K562 (cell line): ENCODE measurements around the gene CEND1. TPM values are rescaled to one million over a fixed set of nuclear protein-coding genes. Genes with fewer than 3 reads are reported as not detected.

ENCODE experiments used
- ARID1B ChIP-seq: fragments of 450-650 bp; IDR thresholded peaks from 2 replicates; pipeline ENCODE4 v1.6.1; 2016; ENCODE audit warnings: antibody characterized with exemption, mild to moderate bottlenecking, inconsistent platforms
- CBX3 ChIP-seq, 2 experiments: IDR thresholded peaks; 1 replicate in 1 of 2; 2 replicates in 1 of 2; pipeline ENCODE4 v1.6.1; 2012; ENCODE audit warnings: inconsistent platforms in 2 of 2, low read length in 2 of 2, borderline replicate concordance in 1 of 2, control low read depth in 1 of 2
- CREBBP ChIP-seq: IDR thresholded peaks from one replicate; pipeline ENCODE4 v1.6.1; 2012; ENCODE audit warnings: low read depth, mild to moderate bottlenecking, control low read depth, inconsistent platforms, low read length
- DDX20 ChIP-seq: fragments of 450-650 bp; IDR thresholded peaks from 2 replicates; pipeline ENCODE4 v1.6.1; 2016; ENCODE audit warnings: missing genetic modification characterization, low read depth, mild to moderate bottlenecking, missing compliant biosample characterization, moderate library complexity
- FOSL1 ChIP-seq: fragments of 200-800 bp; sonication (Bioruptor generic); conservative IDR thresholded peaks from 2 replicates; pipeline ENCODE4 v1.6.1; 2016; ENCODE audit warnings: missing genetic modification characterization, missing compliant biosample characterization
- GTF2E2 ChIP-seq: fragments of 200-800 bp; sonication (Bioruptor generic); IDR thresholded peaks from 2 replicates; pipeline ENCODE4 v1.6.1; 2016; ENCODE audit warnings: missing genetic modification characterization, missing compliant biosample characterization
- NRF1 ChIP-seq, 2 experiments: fragments of 450-650 bp; IDR thresholded peaks in 1 of 2; conservative IDR thresholded peaks in 1 of 2; 2 replicates each; pipeline ENCODE4 v1.6.1; 2014; ENCODE audit warnings: mild to moderate bottlenecking in 2 of 2
- OTX1 ChIP-seq: fragments of 450-650 bp; formaldehyde crosslinking; IDR thresholded peaks from 2 replicates; pipeline ENCODE4 v1.4.0; 2022; ENCODE audit warnings: mild to moderate bottlenecking
- POLR2AphosphoS2 ChIP-seq: IDR thresholded peaks from 2 replicates; pipeline ENCODE4 v1.6.1; 2012; ENCODE audit warnings: low read length, improper control_type of control experiment
- RBM34 ChIP-seq: fragments of 200-400 bp; formaldehyde crosslinking; IDR thresholded peaks from 2 replicates; pipeline ENCODE4 v1.6.1; 2018; ENCODE audit warnings: low read length, borderline replicate concordance; ENCODE audit not compliant: insufficient read depth
- RBM39 ChIP-seq: fragments of 200-400 bp; formaldehyde crosslinking; optimal IDR thresholded peaks from 2 replicates; pipeline ENCODE3; 2018; ENCODE audit warnings: low read depth, low read length
- SIN3B ChIP-seq: fragments of 450-650 bp; IDR thresholded peaks from 2 replicates; pipeline ENCODE4 v1.6.1; 2017; ENCODE audit warnings: low read depth, mild to moderate bottlenecking, moderate library complexity
- SMARCC2 ChIP-seq: fragments of 450-650 bp; IDR thresholded peaks from 2 replicates; pipeline ENCODE4 v1.6.1; 2017; ENCODE audit warnings: antibody characterized with exemption, moderate library complexity, mild to moderate bottlenecking, low read depth
- SREBF2 ChIP-seq: sonication (generic); formaldehyde crosslinking; IDR thresholded peaks from 2 replicates; pipeline ENCODE4 v1.4.0; 2020; ENCODE audit warnings: mild to moderate bottlenecking, missing genetic modification reagents
- WHSC1 ChIP-seq: IDR thresholded peaks from one replicate; pipeline ENCODE4 v1.6.1; 2012; ENCODE audit warnings: low read length, control low read depth, inconsistent platforms
- ZNF77 ChIP-seq: fragments of 250-450 bp; sonication (Bioruptor Pico); IDR thresholded peaks from 2 replicates; pipeline ENCODE4 v1.5.0; 2020
- polyA plus RNA-seq, 8 experiments: library from polyadenylated mRNA; depleted of rRNA in 4 of 8; stranded (reverse) in 5 of 8; unstranded in 3 of 8; fragments of >200 nt; fragmentation: Nextera tagmentation in 2 of 8; fragmentation: Illumina TruSeq in 1 of 8; extraction: Ambion mirVana in 2 of 8; extraction: Trizol in 1 of 8; gene quantifications; 2 replicates each; pipeline versions ENCODE4 v1.2.1 to v1.2.3, GENCODE V29; 2011 to 2014; ENCODE audit warnings: inconsistent platforms in 1 of 8, missing spikeins in 1 of 8
- total RNA-seq, 7 experiments: library from RNA; depleted of rRNA in 6 of 7; stranded (reverse); fragments of >200 nt in 6 of 7; fragmentation: Illumina TruSeq in 2 of 7; extraction: Trizol in 2 of 7; gene quantifications; 2 replicates each; pipeline versions ENCODE4 v1.2.1 to v1.2.3, GENCODE V29; 2011 to 2021; ENCODE audit warnings: low replicate concordance in 1 of 7
- TF ChIP-seq, protein P1 (sequence below): sonication (generic); formaldehyde crosslinking; IDR thresholded peaks from 2 replicates; pipeline ENCODE4 v1.8.1; 2022; ENCODE audit warnings: missing genetic modification reagents
- TF ChIP-seq, protein P2 (sequence below): IDR thresholded peaks from 2 replicates; pipeline ENCODE4 v1.6.1; 2016; ENCODE audit warnings: missing genetic modification characterization, missing compliant biosample characterization
- TF ChIP-seq, protein P3 (sequence below): sonication (generic); formaldehyde crosslinking; IDR thresholded peaks from 2 replicates; pipeline ENCODE4 v1.8.0; 2023; ENCODE audit warnings: mild to moderate bottlenecking, missing genetic modification reagents
- TF ChIP-seq, protein P4 (sequence below): sonication (generic); formaldehyde crosslinking; IDR thresholded peaks from 2 replicates; pipeline ENCODE4 v1.8.0; 2022; ENCODE audit warnings: missing genetic modification reagents, mild to moderate bottlenecking, borderline replicate concordance

CEND1 gene
- total and polyA plus RNA-seq, 9 of the 15 experiments (the other 6 are each of a cell fraction or from before 2014, with no cell fraction given): 0.13 to 0.18 (median 0.16) TPM; not detected in 6

DNA sequence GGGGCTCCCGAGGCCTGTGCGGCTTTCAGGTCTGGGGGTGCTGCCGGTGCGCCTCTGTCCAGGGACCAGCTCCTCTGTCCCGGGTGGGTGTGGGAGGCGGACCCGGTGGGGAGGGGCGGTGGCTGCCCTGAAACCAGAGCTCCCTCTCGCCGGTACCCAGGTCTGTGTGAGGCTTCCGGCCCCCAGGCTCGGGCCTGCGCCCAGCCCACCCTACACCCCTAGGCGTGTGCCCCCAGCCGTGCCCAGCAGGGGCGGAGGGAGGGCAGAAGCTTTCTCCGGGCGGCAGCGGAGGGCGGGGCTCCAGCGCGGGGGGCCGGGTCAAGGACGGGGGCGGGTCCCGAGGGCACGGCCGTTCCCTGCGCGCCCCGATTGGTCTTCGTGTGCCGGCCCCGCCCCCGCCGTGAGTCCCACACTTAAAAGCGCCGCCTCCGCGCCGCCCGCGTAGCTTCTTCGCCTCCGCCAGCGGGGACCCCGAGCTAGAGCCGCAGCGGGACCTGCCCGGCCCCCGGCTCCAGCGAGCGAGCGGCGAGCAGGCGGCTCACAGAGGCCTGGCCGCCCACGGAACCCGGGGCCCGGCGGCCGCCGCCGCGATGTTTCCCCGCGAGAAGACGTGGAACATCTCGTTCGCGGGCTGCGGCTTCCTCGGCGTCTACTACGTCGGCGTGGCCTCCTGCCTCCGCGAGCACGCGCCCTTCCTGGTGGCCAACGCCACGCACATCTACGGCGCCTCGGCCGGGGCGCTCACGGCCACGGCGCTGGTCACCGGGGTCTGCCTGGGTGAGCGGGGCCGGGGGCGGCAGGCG is 29.4 kb upstream of the CEND1 start (continued):
- TF ChIP-seq SIN3B: peak; percentile 74
- no peak for TF ChIP-seq FOSL1 (tag)
- TF ChIP-seq CBX3 (IDR thresholded peaks at IDR 0.05; ENCODE audit: borderline replicate concordance in 1 of 2, low read length in 2 of 2): no peak
- TF ChIP-seq ZNF77 (CRISPR knock-in tag): no peak
- TF ChIP-seq RBM34: no peak
- TF ChIP-seq GTF2E2: no peak
- TF ChIP-seq WHSC1: no peak
- TF ChIP-seq, protein P1, sequence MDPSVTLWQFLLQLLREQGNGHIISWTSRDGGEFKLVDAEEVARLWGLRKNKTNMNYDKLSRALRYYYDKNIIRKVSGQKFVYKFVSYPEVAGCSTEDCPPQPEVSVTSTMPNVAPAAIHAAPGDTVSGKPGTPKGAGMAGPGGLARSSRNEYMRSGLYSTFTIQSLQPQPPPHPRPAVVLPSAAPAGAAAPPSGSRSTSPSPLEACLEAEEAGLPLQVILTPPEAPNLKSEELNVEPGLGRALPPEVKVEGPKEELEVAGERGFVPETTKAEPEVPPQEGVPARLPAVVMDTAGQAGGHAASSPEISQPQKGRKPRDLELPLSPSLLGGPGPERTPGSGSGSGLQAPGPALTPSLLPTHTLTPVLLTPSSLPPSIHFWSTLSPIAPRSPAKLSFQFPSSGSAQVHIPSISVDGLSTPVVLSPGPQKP (CRISPR knock-in tag): no peak
- TF ChIP-seq DDX20 (tag): no peak
- TF ChIP-seq, protein P2, sequence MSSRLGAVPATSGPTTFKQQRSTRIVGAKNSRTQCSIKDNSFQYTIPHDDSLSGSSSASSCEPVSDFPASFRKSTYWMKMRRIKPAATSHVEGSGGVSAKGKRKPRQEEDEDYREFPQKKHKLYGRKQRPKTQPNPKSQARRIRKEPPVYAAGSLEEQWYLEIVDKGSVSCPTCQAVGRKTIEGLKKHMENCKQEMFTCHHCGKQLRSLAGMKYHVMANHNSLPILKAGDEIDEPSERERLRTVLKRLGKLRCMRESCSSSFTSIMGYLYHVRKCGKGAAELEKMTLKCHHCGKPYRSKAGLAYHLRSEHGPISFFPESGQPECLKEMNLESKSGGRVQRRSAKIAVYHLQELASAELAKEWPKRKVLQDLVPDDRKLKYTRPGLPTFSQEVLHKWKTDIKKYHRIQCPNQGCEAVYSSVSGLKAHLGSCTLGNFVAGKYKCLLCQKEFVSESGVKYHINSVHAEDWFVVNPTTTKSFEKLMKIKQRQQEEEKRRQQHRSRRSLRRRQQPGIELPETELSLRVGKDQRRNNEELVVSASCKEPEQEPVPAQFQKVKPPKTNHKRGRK (tag): no peak
- TF ChIP-seq, protein P3, sequence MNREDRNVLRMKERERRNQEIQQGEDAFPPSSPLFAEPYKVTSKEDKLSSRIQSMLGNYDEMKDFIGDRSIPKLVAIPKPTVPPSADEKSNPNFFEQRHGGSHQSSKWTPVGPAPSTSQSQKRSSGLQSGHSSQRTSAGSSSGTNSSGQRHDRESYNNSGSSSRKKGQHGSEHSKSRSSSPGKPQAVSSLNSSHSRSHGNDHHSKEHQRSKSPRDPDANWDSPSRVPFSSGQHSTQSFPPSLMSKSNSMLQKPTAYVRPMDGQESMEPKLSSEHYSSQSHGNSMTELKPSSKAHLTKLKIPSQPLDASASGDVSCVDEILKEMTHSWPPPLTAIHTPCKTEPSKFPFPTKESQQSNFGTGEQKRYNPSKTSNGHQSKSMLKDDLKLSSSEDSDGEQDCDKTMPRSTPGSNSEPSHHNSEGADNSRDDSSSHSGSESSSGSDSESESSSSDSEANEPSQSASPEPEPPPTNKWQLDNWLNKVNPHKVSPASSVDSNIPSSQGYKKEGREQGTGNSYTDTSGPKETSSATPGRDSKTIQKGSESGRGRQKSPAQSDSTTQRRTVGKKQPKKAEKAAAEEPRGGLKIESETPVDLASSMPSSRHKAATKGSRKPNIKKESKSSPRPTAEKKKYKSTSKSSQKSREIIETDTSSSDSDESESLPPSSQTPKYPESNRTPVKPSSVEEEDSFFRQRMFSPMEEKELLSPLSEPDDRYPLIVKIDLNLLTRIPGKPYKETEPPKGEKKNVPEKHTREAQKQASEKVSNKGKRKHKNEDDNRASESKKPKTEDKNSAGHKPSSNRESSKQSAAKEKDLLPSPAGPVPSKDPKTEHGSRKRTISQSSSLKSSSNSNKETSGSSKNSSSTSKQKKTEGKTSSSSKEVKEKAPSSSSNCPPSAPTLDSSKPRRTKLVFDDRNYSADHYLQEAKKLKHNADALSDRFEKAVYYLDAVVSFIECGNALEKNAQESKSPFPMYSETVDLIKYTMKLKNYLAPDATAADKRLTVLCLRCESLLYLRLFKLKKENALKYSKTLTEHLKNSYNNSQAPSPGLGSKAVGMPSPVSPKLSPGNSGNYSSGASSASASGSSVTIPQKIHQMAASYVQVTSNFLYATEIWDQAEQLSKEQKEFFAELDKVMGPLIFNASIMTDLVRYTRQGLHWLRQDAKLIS (CRISPR knock-in tag): no peak
- no peak for TF ChIP-seq POLR2AphosphoS2
- TF ChIP-seq CREBBP: no peak
- TF ChIP-seq SREBF2: no peak
- TF ChIP-seq, protein P4, sequence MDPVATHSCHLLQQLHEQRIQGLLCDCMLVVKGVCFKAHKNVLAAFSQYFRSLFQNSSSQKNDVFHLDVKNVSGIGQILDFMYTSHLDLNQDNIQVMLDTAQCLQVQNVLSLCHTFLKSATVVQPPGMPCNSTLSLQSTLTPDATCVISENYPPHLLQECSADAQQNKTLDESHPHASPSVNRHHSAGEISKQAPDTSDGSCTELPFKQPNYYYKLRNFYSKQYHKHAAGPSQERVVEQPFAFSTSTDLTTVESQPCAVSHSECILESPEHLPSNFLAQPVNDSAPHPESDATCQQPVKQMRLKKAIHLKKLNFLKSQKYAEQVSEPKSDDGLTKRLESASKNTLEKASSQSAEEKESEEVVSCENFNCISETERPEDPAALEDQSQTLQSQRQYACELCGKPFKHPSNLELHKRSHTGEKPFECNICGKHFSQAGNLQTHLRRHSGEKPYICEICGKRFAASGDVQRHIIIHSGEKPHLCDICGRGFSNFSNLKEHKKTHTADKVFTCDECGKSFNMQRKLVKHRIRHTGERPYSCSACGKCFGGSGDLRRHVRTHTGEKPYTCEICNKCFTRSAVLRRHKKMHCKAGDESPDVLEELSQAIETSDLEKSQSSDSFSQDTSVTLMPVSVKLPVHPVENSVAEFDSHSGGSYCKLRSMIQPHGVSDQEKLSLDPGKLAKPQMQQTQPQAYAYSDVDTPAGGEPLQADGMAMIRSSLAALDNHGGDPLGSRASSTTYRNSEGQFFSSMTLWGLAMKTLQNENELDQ: no peak
- no peak for TF ChIP-seq RBM39
- TF ChIP-seq NRF1 (conservative IDR thresholded peaks at IDR 0.05 in 1 of 2, IDR thresholded peaks at IDR 0.05 in 1 of 2): no peak; a peak in 2 of 4 replicates
- TF ChIP-seq ARID1B: no peak
- no peak for TF ChIP-seq OTX1 (CRISPR knock-in tag)
- TF ChIP-seq SMARCC2: no peak
